ENCODE data around the gene NUP107. TPM values are rescaled to one million over a fixed set of nuclear protein-coding genes. Genes with fewer than 3 reads are reported as not detected.

The NUP107 gene
- total RNA-seq, 1 experiment from 2014 or later: 119 TPM

DNA sequence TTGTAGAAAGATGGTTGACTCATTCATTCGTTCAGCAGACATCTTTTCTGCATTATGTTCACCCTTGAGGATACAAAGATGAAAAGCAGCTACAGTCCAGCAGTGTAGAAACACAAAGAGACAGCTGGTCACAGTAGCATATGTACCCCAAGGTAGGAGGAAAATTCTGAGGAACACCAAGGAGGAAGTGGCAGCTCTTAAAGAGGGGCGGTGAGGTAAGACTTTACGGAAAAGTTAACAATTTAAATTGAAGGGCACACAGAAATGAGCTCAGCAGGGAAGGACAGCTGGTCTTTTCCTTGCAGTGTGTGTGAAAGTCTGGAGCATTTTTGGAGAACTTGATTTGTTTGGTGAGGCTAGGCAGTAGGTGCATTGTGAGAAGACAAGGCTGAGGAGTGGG is 62.7 kb downstream of the NUP107 start:
- intact Hi-C loops (cut with micrococcal nuclease; ENCODE audit: unreplicated experiment): no loop called here
- no TSS peak for BruUV-seq (replicated peaks)
- Mint-ChIP-seq H3K9me3 (ENCODE audit: unreplicated experiment) (no peaks in the 10 kb centered on the region), H3K27ac (ENCODE audit: unreplicated experiment) (no peak overlapping the region), H3K4me3 (ENCODE audit: unreplicated experiment) (no peak overlapping the region), H3K36me3 (ENCODE audit: insufficient read depth, unreplicated experiment) (peaks cover 25% of the 10 kb centered on the region), H3K4me1 (ENCODE audit: low read depth, unreplicated experiment) (peaks cover 6% of the 10 kb centered on the region), H3K27me3 (ENCODE audit: insufficient read depth, unreplicated experiment) (no peaks in the 10 kb centered on the region)
- CTCF ChIA-PET: no interaction called here
- POLR2A ChIA-PET: no interaction called here
- Histone ChIP-seq H3K4me1 (no peaks in the 10 kb centered on the region; the same call in 1 of the 2 replicates), H3K9me3 (no peaks in the 10 kb centered on the region), H3K27me3 (replicated peaks; ENCODE audit: control insufficient read depth, insufficient read depth, low read length) (no peaks in the 10 kb centered on the region), H3K4me3 (ENCODE audit: low read depth, low read length) (no peak overlapping the region), H3K36me3 (ENCODE audit: control insufficient read depth, insufficient read depth, low read length) (no peaks in the 10 kb centered on the region)
- TF ChIP-seq, protein P1, sequence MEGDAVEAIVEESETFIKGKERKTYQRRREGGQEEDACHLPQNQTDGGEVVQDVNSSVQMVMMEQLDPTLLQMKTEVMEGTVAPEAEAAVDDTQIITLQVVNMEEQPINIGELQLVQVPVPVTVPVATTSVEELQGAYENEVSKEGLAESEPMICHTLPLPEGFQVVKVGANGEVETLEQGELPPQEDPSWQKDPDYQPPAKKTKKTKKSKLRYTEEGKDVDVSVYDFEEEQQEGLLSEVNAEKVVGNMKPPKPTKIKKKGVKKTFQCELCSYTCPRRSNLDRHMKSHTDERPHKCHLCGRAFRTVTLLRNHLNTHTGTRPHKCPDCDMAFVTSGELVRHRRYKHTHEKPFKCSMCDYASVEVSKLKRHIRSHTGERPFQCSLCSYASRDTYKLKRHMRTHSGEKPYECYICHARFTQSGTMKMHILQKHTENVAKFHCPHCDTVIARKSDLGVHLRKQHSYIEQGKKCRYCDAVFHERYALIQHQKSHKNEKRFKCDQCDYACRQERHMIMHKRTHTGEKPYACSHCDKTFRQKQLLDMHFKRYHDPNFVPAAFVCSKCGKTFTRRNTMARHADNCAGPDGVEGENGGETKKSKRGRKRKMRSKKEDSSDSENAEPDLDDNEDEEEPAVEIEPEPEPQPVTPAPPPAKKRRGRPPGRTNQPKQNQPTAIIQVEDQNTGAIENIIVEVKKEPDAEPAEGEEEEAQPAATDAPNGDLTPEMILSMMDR (IDR thresholded peaks at IDR 0.05; ENCODE audit: insufficient read depth in 1 of 2, low read depth in 1 of 2, low read length in 1 of 2, severe bottlenecking in 1 of 2, unreplicated experiment in 1 of 2): no peak
- DNase-seq: no peak

DNA sequence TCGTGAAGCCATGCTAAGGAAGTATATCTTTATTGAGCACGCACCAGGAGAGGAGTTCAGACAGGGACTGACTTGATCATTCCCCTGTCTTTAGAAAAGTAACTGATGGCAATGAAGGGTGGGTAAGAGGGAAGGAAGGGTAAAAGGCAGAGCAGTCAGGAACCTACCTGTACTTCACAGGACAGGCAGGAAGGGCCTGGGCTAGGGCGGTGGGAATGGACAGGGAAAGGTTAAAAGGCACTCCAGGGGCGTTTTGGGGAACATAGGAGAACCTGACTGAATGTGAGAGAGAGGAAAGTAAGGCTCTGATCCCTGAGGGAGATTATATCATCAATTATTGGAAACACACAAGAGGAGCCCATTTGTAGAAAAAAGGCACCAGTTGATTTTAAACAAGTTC is 63.1 kb downstream of the NUP107 start:
- DNase-seq: no peak
- H3K27me3 Mint-ChIP-seq (ENCODE audit: insufficient read depth, unreplicated experiment): no peaks in the 10 kb centered on the region
- no peaks in the 10 kb centered on the region; the same call in 1 of the 2 replicates for H3K4me1 ChIP-seq
- no peaks in the 10 kb centered on the region for H3K27me3 ChIP-seq (replicated peaks; ENCODE audit: control insufficient read depth, insufficient read depth, low read length)
- H3K36me3 ChIP-seq (ENCODE audit: control insufficient read depth, insufficient read depth, low read length): no peaks in the 10 kb centered on the region
- ChIA-PET CTCF (no interaction called here), POLR2A (no interaction called here)
- H3K4me1 Mint-ChIP-seq (ENCODE audit: low read depth, unreplicated experiment): peaks cover 6% of the 10 kb centered on the region
- intact Hi-C loops (cut with micrococcal nuclease; ENCODE audit: unreplicated experiment): no loop called here
- H3K9me3 ChIP-seq: no peaks in the 10 kb centered on the region
- no peak overlapping the region for H3K4me3 Mint-ChIP-seq (ENCODE audit: unreplicated experiment)
- no TSS peak for BruUV-seq (replicated peaks)
- H3K9me3 Mint-ChIP-seq (ENCODE audit: unreplicated experiment): no peaks in the 10 kb centered on the region
- peaks cover 29% of the 10 kb centered on the region for H3K36me3 Mint-ChIP-seq (ENCODE audit: insufficient read depth, unreplicated experiment)
- H3K27ac Mint-ChIP-seq (ENCODE audit: unreplicated experiment): no peak overlapping the region
- no peak overlapping the region for H3K4me3 ChIP-seq (ENCODE audit: low read depth, low read length)
- TF ChIP-seq, protein P1 (IDR thresholded peaks at IDR 0.05; ENCODE audit: insufficient read depth in 1 of 2, low read depth in 1 of 2, low read length in 1 of 2, severe bottlenecking in 1 of 2, unreplicated experiment in 1 of 2): no peak

DNA sequence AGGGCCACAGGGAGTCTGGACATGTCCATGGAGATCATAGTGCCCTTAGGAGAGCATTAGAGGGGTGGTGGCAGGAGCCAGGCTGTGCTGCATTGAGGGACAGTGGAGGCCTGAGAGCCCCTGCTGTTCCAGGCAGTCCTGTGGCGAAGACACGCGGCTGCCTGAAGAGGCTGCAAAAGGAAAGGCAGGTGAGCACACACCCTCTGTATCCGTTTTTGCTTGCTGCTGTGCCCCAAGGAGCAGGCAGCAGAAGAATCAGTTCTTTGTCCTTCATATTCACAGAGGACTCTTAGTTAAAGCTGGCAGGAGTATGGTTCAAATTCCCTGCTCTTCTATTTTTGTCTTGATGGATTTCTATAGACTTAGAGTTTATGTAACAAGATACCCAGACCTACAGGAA is 63.7 kb downstream of the NUP107 start:
- CTCF ChIA-PET: no interaction called here
- no peaks in the 10 kb centered on the region; the same call in 1 of the 2 replicates for H3K4me1 ChIP-seq

More for the DNA sequence above, 63.7 kb downstream of the NUP107 start:
- no TSS peak for BruUV-seq (replicated peaks)
- H3K36me3 ChIP-seq (ENCODE audit: control insufficient read depth, insufficient read depth, low read length): no peaks in the 10 kb centered on the region; the same call in 1 of the 2 replicates
- TF ChIP-seq, protein P1 (IDR thresholded peaks at IDR 0.05; ENCODE audit: insufficient read depth in 1 of 2, low read depth in 1 of 2, low read length in 1 of 2, severe bottlenecking in 1 of 2, unreplicated experiment in 1 of 2): no peak
- H3K4me3 ChIP-seq (ENCODE audit: low read depth, low read length): no peak overlapping the region
- peaks cover 6% of the 10 kb centered on the region for H3K4me1 Mint-ChIP-seq (ENCODE audit: low read depth, unreplicated experiment)
- H3K27ac Mint-ChIP-seq (ENCODE audit: unreplicated experiment): no peak overlapping the region
- H3K9me3 Mint-ChIP-seq (ENCODE audit: unreplicated experiment): no peaks in the 10 kb centered on the region
- H3K4me3 Mint-ChIP-seq (ENCODE audit: unreplicated experiment): no peak overlapping the region
- POLR2A ChIA-PET: no interaction called here
- H3K36me3 Mint-ChIP-seq (ENCODE audit: insufficient read depth, unreplicated experiment): peaks cover 35% of the 10 kb centered on the region
- no peaks in the 10 kb centered on the region for H3K27me3 ChIP-seq (replicated peaks; ENCODE audit: control insufficient read depth, insufficient read depth, low read length)
- no peaks in the 10 kb centered on the region for H3K27me3 Mint-ChIP-seq (ENCODE audit: insufficient read depth, unreplicated experiment)
- intact Hi-C loops (cut with micrococcal nuclease; ENCODE audit: unreplicated experiment): no loop called here
- DNase-seq: no peak
- no peaks in the 10 kb centered on the region for H3K9me3 ChIP-seq
